Stomach smooth muscle (tissue), 2 donors: ENCODE measurements around the gene SPDYA.

ENCODE experiments used
- H3K27ac ChIP-seq: one replicate; pipeline ENCODE4 v1.7.0; 2013; ENCODE audit warnings: mild to moderate bottlenecking, low read length, inconsistent platforms
- H3K27me3 ChIP-seq, 2 donors: one replicate each; pipeline ENCODE4 v1.7.0; 2013; ENCODE audit warnings: low read length in 2 of 2; ENCODE audit not compliant: insufficient read depth in 2 of 2, control insufficient read depth in 1 of 2
- H3K36me3 ChIP-seq, 2 donors: one replicate each; pipeline ENCODE4 v1.7.0; 2013; ENCODE audit warnings: low read length in 2 of 2; ENCODE audit not compliant: control insufficient read depth in 2 of 2, insufficient read depth in 2 of 2
- H3K4me1 ChIP-seq: one replicate; pipeline ENCODE4 v1.7.0; 2013; ENCODE audit warnings: low read length; ENCODE audit not compliant: control insufficient read depth, insufficient read depth
- H3K4me3 ChIP-seq, 2 donors: one replicate each; pipeline ENCODE4 v1.7.0; 2013; ENCODE audit warnings: low read length in 2 of 2
- H3K9ac ChIP-seq, 2 donors: one replicate each; pipeline ENCODE4 v1.7.0; 2013; ENCODE audit warnings: low read length in 2 of 2, mild to moderate bottlenecking in 1 of 2
- H3K9me3 ChIP-seq, 2 donors: one replicate each; pipeline ENCODE4 v1.7.0; 2013; ENCODE audit warnings: low read length in 2 of 2; ENCODE audit not compliant: control insufficient read depth in 2 of 2
- donor health status: healthy.
- donor health status: Pancreatic carcinoma.

The SPDYA gene

DNA sequence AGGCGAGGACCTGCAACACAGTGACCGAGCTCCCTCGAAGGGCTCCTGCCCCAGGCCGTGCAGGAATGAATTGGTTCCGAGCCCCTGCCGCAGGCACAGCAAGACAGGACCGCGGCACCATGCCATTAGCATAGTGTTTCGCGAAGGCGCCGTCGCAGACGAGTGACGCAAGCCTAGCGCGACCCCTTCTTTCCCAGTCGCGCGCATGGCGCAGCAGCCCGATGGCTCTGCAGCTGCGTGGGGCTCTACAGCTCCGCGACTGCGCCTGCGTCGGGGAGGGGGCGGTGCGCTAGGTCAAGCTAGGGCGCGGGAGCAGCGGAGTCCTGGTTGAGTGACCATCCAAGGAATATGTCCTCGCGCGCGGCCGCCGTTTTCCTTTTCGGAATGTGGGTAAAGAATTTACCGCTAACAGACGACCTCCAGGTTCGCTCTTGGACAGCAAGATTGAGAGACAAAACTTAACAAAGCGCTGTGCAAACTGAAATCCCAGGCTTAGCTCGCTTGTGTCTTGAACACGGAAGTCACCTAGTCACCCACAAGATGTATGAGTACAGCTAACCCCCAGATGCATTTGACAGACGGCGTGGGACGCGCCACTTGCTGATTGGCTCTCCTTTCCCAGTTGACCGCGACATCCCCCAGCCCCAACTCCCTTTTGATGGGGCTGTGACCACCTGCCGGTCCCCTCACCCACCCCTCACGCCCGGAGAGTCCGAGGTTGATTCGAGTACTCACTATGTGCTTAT lies 59.7 kb downstream of the SPDYA start, which contains the start of gene TRMT61B:
TRMT61B (minus strand) TSS at position 164 of the 746 bp plus-strand sequence; CDS start at position 132, 32 bp downstream.
- no peaks in the 10 kb centered on the region for H3K27me3 ChIP-seq
- H3K36me3 ChIP-seq: peaks cover 0 to under 1% of the 10 kb centered on the region in 2 donors
- peak within 1 kb of the TSS; percentile 95 to 99 for H3K4me3 ChIP-seq
- peak within 1 kb of the TSS; percentile 91 to 96 for H3K9ac ChIP-seq
- H3K27ac ChIP-seq: peak within 1 kb of the TSS; percentile 67
- peaks cover 11% of the 10 kb centered on the region for H3K4me1 ChIP-seq
- H3K9me3 ChIP-seq: no peaks in the 10 kb centered on the region

DNA sequence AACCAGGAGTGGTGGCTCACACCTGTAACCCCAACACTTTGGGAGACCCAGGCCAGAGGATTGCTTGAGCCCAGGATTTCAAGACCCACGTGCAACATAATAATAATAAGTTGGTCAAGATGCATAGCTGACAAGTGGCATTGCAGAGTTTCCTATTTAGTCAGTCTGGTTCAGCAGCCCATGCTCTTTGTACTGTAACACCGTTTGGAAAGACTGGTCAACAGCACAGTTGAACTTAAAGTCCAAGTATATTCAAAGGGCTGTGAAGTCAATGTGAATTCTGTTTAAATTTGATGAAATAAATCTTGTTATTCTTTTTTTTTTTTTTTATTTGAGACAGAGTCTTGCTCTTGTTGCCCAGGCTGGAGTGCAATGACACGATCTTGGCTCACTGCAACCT lies 61.0 kb downstream of the SPDYA start:
- H3K27me3 ChIP-seq: no peaks in the 10 kb centered on the region
- H3K9me3 ChIP-seq: no peaks in the 10 kb centered on the region
- H3K4me3 ChIP-seq: no peak overlapping the region
- no peak overlapping the region for H3K27ac ChIP-seq
- H3K4me1 ChIP-seq: peaks cover 11% of the 10 kb centered on the region
- H3K36me3 ChIP-seq: no peaks in the 10 kb centered on the region
- no peak overlapping the region for H3K9ac ChIP-seq

DNA sequence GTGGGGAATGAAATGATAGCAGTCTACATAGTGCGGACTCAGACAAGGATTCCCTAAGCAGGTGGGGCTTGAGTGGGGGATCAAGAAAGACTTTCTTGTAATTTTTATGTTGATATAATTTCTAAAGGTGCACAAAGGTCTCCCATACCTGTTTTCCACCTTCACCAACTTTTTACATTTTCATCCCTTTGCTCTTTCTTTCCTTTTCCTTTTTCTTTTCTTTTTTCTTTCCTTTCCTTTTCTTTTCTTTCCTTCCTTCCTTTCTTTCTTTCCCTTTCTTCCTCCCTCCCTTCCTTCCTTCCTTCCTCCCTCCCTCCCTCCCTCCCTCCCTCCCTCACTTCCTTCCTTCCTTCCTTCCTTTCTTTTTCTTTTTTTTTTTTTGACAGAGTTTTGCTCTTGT lies 69.6 kb downstream of the SPDYA start:
- H3K9me3 ChIP-seq: no peaks in the 10 kb centered on the region
- H3K9ac ChIP-seq: no peak overlapping the region
- no peaks in the 10 kb centered on the region for H3K36me3 ChIP-seq
- H3K27me3 ChIP-seq: peaks cover 0 to 7% of the 10 kb centered on the region in 2 donors
- H3K4me3 ChIP-seq: no peak overlapping the region
- no peak overlapping the region for H3K27ac ChIP-seq
- no peaks in the 10 kb centered on the region for H3K4me1 ChIP-seq

DNA sequence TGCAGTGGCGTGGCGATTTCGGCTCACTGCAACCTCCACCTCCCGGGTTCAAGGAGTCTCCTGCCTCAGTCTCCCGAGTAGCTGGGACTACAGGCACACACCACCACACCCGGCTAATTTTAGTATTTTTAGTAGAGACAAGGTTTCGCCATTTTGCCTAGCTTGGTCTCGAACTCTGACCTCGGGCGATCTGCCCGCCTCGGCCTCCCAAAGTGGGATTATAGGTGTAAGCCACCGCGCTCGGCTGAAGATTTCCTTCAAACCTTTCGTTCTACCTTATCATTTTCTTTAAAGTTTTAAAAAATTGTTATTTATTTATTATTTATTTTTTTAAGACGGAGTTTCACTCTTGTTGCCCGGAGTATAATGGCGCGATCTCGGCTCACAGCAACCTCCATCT lies 82.9 kb downstream of the SPDYA start:
- Histone ChIP-seq H3K27ac (no peak overlapping the region), H3K36me3 (no peaks in the 10 kb centered on the region), H3K27me3 (no peaks in the 10 kb centered on the region), H3K9ac (no peak overlapping the region), H3K4me1 (peaks cover 3% of the 10 kb centered on the region), H3K4me3 (no peak overlapping the region), H3K9me3 (no peaks in the 10 kb centered on the region)

DNA sequence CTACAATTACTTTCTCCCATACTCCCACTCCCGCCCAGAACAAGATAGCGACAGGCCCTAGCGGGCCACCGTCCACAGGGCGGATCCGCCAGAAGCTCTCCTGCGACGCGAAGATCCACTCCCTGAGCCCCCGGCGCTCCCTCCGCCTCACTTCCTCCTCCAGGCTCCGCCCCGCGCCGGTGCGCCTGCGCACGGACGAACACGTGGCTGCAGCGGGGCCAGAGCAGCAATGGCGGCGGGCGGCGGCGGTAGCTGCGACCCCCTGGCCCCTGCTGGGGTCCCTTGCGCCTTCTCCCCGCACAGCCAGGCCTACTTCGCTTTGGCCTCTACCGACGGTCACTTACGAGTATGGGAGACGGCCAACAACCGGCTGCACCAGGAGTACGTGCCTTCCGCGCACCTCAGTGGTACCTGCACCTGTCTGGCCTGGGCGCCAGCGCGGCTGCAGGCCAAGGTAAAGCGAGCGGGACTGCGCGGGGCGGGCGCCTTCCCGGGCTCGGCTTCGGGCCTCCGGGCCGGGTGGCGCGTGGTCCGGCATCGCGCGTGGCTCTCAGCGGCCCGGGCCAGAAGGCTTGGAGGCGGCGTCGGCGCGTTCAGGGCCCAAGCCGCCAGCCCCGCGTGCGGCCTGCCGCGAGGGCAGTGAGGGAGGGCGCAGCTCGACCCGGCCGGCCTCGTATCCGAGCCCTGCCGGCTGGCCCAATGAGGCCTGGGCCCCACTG lies 84.0 kb downstream of the SPDYA start, which contains the start of gene WDR43:
WDR43 (plus strand) TSS at position 198 of the 719 bp plus-strand sequence; CDS start at position 230, 32 bp downstream.
- Histone ChIP-seq H3K4me3 (peak within 1 kb of the TSS; percentile 78 to 94), H3K36me3 (no peaks in the 10 kb centered on the region), H3K27ac (peak within 1 kb of the TSS; percentile 49), H3K9ac (peak within 1 kb of the TSS; percentile 74 to 89), H3K9me3 (no peaks in the 10 kb centered on the region), H3K4me1 (peaks cover 3% of the 10 kb centered on the region), H3K27me3 (no peaks in the 10 kb centered on the region)

DNA sequence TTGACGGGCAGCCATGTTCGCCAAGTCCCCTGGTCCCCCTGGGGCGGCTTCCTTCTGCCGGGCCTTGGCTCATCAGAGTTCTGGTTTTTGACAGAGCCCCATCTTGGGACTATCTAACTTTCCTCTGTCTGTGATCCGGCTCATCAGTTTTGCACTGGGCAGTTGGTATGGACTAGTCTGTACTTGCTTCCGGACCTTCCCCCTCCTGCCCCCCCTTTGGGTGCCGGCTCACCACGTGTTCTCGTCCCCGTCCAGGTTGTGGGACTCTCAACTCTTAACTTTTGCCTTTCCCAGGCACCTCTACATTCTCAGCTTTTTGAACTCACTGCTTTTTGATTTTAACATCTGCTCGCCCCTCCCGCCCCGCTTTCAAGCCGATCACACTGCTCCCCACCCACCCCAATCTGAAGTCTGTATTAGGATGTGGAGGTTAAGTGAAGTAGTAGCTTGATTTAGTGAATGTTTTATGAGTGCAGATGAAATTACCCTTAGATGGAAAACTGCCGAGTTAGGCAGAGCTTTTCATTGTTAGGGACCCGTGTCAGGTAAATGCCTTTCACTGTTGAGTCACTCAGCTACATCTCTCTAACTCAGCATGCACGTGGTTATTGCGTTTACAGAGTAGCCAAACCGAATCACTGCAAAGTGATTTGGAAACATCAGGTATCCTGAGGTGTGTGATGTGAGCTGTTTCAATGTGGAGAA lies 84.7 kb downstream of the SPDYA start:
- no peaks in the 10 kb centered on the region for H3K9me3 ChIP-seq
- peaks cover 3% of the 10 kb centered on the region for H3K4me1 ChIP-seq
- peak overlapping the region; percentile 49 for H3K27ac ChIP-seq
- H3K27me3 ChIP-seq: no peaks in the 10 kb centered on the region
- H3K9ac ChIP-seq: peak overlapping the region; percentile 74 to 89
- H3K36me3 ChIP-seq: no peaks in the 10 kb centered on the region
- H3K4me3 ChIP-seq: peak overlapping the region; percentile 78 to 94

DNA sequence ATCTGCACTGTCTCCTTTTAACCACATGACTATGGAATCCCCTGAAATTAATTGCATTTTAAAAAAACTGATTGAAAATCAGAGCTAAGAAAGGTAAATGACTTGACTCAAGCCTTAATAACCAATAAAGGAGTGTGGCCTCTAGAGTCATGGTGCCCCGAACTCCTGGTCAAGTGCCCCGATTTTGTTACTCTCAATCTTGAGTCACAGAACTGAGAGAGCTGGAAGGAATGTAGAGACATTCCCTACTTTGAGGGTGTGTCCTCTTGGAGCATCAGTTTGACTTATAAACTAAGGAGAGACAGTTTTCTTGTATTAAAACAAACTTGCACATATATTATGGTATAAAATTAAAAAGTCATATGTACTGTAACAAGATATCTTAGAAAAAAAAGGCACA lies 86.3 kb downstream of the SPDYA start:
- H3K4me1 ChIP-seq: peaks cover 3% of the 10 kb centered on the region
- H3K36me3 ChIP-seq: no peaks in the 10 kb centered on the region
- H3K9ac ChIP-seq: no peak overlapping the region
- no peaks in the 10 kb centered on the region for H3K27me3 ChIP-seq
- no peaks in the 10 kb centered on the region for H3K9me3 ChIP-seq
- no peak overlapping the region for H3K27ac ChIP-seq
- no peak overlapping the region for H3K4me3 ChIP-seq

DNA sequence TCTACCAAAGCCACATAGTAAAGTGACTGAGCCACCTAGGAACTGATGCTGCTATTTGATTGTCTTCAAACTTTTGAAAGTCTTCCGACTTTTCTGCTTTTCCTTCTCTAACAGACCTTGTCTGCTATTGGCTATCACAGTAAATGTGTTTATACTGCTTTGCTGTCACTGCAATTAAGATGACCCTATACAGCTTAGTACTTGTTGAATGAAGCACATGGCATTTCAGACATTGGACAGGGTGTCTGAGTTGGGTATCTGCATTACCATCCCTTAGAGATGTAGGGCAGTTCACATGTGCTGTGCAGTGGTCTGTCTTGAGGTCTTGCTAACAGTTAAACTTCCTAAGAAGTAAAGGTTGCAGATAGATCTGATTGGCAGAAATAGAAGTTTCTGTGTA lies 87.4 kb downstream of the SPDYA start:
- peaks cover 3 to 6% of the 10 kb centered on the region in 2 donors for H3K36me3 ChIP-seq
- H3K9me3 ChIP-seq: no peaks in the 10 kb centered on the region
- H3K27ac ChIP-seq: no peak overlapping the region
- no peak overlapping the region for H3K9ac ChIP-seq
- H3K4me3 ChIP-seq: no peak overlapping the region
- peaks cover 3% of the 10 kb centered on the region for H3K4me1 ChIP-seq
- no peaks in the 10 kb centered on the region for H3K27me3 ChIP-seq
